Ecto neural progenitor cell (in vitro differentiated cells): Measurements from ENCODE around the gene ZNF136.

Experiments
- DNase-seq: peaks from one replicate; pipeline ENCODE4 v3.0.0-alpha.2; 2018; ENCODE audit warnings: low spot score

ZNF136 gene

GRCh38 chr19:12162882-12163806 is at the start of gene ZNF136:
Gene ZNF136, plus strand, starts transcription at chr19:12163096. Its CDS starts 108 bp downstream, at chr19:12163204.
- peak; percentile 93 for DNase-seq

- DNase-seq, result no peak
Measured at GRCh38 chr19:12113121-12113520, 49.8 kb upstream of the ZNF136 start.

- no peak for DNase-seq
Measured at GRCh38 chr19:12117201-12117970, 45.5 kb upstream of the ZNF136 start.

GRCh38 chr19:12126707-12127106 is 36.2 kb upstream of the ZNF136 start:
- DNase-seq, result no peak

GRCh38 chr19:12133069-12133468 is 29.8 kb upstream of the ZNF136 start:
- DNase-seq, result no peak

GRCh38 chr19:12137221-12137940 is 25.5 kb upstream of the ZNF136 start:
- DNase-seq, result no peak

- no peak for DNase-seq
Measured at GRCh38 chr19:12139269-12139668, 23.6 kb upstream of the ZNF136 start.

GRCh38 chr19:12139885-12140544 is 22.9 kb upstream of the ZNF136 start, which contains the start of gene ZNF20:
Gene ZNF20, minus strand, starts transcription at chr19:12140350. Its CDS starts 168 bp downstream, at chr19:12140182.
- DNase-seq, result peak; percentile 96

GRCh38 chr19:12140545-12141404 is 22.1 kb upstream of the ZNF136 start:
- DNase-seq, result peak; percentile 81

GRCh38 chr19:12141405-12141736 is 21.5 kb upstream of the ZNF136 start:
- DNase-seq, result no peak

- DNase-seq, result no peak
Measured at GRCh38 chr19:12145348-12145747, 17.5 kb upstream of the ZNF136 start.

GRCh38 chr19:12155324-12155860 is 7.5 kb upstream of the ZNF136 start:
- DNase-seq, result no peak

GRCh38 chr19:12156223-12157058 is 6.5 kb upstream of the ZNF136 start, which contains the start of gene ZNF625:
Gene ZNF625, minus strand, starts transcription at chr19:12156734. Its CDS starts 176 bp downstream, at chr19:12156558.
- peak; percentile 97 for DNase-seq

- DNase-seq, result no peak
Measured at GRCh38 chr19:12159773-12160414, 3.0 kb upstream of the ZNF136 start.

- no peak for DNase-seq
Measured at GRCh38 chr19:12162513-12162881, 399 bp upstream of the ZNF136 start.

- no peak for DNase-seq
Measured at GRCh38 chr19:12163826-12164225, 930 bp downstream of the ZNF136 start.

GRCh38 chr19:12166626-12167025 is 3.7 kb downstream of the ZNF136 start:
- DNase-seq, result no peak

GRCh38 chr19:12180377-12180776 is 17.5 kb downstream of the ZNF136 start:
- DNase-seq, result no peak

GRCh38 chr19:12187625-12188024 is 24.7 kb downstream of the ZNF136 start:
- no peak for DNase-seq
